GOT3 (cell line): ENCODE measurements around the gene PPP1R9B.
A peak's percentile ranks its signal among the peaks of the same experiment; 100 is the strongest.

ENCODE experiments used
- DNase-seq: peaks from one replicate; lab custom pipeline; 2025; ENCODE audit warnings: mixed read lengths; lab: John Stamatoyannopoulos, UW

Gene PPP1R9B

DNA sequence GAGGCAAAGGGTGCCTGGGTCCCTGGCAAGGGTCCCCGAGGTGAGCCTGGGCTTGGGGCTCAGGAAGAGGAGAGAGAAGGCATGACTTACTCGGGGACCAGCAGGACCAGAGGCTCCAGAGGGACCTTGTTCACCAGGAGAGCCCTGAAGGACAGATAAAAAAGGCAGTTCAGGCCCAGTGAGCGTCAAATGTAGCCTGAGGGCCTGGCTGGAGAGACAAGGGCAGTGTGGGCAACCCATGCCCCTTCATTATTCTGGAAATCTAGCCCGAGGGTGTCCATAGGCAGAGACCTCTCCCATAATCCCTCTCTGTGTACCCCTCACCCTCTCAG lies 36.9 kb upstream of the PPP1R9B start:
- no peak for DNase-seq

DNA sequence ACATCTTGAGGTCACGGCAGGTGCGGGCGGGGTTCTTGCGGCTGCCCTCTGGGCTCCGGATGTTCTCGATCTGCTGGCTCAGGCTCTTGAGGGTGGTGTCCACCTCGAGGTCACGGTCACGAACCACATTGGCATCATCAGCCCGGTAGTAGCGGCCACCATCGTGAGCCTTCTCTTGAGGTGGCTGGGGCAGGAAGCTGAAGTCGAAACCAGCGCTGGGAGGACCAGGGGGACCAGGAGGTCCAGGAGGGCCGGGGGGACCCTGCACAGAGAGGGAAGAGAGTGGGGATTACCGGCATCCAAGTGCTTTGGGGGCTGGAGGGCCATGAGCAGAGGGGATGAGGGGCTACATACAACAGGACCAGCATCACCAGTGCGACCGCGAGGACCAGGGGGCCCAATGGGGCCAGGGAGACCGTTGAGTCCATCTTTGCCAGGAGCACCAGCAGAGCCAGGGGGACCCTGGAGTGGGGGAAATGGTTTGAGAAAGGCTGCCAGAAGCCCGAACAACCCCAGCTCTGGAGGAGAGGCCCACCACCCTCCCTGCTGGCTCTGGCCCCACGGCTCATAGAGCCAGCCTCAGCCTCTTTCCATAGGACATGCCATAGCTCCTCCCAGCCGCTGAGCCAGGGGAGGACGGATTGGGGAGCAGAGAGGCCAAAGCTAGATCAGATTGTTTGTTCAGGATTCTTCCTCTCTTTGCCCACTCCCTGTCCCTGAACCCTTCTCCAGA lies 36.4 kb upstream of the PPP1R9B start:
- no peak for DNase-seq

DNA sequence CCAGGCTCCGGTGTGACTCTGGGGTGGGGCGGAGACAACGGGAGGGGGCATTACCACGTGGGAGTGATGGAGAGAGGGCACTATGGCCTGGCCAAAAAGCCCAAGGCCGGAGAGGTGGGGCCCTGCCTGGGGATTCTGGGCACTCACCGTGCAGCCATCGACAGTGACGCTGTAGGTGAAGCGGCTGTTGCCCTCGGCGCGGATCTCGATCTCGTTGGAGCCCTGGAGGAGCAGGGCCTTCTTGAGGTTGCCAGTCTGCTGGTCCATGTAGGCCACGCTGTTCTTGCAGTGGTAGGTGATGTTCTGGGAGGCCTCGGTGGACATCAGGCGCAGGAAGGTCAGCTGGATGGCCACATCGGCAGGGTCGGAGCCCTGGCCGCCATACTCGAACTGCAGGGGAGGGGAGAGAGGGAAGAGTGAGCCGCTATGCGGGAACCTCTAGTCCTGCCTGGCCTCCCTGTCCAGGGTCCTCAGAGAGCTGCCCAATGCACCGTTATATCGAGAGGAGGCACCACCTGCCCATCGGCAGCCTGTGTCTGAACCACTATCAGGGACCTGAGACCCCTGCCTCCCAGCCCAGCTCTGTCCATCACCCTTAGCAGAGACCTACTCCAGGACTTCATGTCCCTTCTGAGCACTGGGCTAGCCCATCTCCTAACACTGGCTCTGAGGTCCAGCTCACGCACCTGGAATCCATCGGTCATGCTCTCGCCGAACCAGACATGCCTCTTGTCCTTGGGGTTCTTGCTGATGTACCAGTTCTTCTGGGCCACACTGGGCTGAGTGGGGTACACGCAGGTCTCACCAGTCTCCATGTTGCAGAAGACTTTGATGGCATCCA lies 35.4 kb upstream of the PPP1R9B start:
- no peak for DNase-seq

DNA sequence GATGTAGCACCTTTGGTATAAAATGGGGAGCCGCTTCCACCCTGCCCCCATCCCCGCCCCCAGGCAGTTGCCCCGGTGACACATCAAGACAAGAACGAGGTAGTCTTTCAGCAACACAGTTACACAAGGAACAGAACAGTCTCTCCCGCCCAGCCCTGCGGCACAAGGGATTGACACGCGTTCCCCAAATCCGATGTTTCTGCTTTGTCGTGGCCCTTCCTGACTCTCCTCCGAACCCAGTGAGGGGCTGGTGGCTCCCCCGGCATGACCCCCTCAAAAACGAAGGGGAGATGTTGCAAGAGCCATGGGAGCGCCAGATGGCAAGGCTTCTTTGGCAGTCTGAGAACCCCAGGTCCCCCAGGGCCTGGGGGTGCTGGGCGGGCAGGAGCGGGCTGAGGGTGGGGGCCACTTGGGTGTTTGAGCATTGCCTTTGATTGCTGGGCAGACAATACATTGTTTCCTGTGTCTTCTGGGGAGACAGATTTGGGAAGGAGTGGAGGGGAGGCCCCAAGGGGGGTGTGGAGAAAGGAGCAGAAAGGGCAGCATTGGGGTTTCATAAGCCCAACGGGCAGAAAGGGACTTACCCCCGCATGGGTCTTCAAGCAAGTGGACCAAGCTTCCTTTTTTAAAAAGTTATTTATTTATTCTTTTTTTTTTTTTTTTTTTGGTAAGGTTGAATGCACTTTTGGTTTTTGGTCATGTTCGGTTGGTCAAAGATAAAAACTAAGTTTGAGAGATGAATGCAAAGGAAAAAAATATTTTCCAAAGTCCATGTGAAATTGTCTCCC lies 34.3 kb upstream of the PPP1R9B start:
- no peak for DNase-seq

DNA sequence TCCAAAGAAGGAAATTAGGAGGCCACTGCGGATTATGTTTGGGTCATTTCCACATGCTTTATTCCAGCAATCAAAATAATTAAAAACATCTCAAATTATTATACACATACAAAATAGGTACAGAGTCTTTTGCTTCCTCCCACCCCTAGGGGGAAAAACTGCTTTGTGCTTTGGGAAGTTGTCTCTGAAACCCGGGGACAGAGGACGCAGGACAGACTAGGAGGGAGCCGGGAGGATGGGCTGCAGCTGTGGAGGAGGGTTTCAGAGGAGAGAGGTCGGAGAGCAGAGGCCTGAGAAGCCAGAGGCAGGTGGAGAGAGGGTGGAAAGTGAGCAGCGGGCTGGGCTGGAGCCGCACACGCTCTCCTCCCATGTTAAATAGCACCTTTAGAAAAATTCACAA lies 33.6 kb upstream of the PPP1R9B start:
- no peak for DNase-seq

DNA sequence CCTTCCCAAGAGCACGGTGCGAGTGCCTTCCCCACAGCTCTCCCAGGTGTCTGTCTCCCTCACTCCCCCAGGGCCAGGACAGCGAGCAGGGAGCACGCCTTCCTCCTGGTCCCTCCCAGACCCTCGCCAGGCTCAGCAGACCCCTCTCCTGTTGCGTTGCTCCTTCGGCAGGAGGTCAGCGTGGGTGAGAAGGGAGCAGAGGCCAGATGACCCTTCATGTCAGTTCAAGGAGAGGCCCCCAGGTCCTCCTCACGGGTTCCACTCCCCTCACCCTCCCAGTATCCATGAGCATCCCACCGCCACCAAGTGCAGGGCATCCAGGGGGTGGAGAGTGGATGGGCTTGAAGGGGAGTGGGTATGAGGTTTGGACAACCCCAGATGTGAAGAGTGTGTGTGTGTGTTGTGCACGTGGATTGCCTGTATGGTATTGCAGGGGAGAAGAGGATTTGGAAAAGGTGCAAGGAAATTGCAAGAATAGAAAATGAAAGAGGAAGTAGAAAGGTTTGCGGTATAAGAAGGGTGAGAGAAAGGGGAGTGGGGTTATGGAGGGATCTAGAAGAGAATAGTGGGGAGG lies 33.0 kb upstream of the PPP1R9B start:
- no peak for DNase-seq

DNA sequence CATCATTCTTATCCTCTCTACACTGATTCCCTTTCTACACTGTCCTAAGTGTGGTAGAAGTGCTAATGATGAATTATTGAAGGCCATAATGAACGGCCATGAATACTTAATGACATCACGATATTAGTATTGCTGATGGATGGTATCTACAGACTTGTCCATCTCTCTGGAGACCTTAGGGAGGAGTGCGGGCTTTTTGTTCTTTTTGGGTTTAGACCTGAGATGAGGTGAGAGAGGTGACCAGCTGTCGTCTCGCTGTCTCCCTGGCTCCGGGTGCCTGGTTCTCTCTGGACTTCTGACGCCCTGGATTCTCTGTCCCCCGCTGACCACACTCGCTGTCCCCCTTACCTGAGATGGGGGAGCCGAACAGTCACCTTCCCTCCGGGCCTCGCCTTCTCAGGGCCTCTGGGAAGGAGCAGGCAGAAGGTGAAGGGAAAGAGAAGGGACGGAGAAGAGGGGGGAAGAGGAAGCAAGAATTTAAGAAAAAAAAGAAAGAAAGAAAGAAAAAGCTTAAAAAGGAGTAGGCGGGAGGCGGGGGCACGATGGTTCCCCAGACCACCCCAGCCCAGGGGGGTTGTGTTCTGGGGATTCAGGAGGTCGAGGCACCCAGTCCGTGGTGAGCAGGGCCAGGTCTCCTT lies 32.4 kb upstream of the PPP1R9B start:
- DNase-seq: no peak

DNA sequence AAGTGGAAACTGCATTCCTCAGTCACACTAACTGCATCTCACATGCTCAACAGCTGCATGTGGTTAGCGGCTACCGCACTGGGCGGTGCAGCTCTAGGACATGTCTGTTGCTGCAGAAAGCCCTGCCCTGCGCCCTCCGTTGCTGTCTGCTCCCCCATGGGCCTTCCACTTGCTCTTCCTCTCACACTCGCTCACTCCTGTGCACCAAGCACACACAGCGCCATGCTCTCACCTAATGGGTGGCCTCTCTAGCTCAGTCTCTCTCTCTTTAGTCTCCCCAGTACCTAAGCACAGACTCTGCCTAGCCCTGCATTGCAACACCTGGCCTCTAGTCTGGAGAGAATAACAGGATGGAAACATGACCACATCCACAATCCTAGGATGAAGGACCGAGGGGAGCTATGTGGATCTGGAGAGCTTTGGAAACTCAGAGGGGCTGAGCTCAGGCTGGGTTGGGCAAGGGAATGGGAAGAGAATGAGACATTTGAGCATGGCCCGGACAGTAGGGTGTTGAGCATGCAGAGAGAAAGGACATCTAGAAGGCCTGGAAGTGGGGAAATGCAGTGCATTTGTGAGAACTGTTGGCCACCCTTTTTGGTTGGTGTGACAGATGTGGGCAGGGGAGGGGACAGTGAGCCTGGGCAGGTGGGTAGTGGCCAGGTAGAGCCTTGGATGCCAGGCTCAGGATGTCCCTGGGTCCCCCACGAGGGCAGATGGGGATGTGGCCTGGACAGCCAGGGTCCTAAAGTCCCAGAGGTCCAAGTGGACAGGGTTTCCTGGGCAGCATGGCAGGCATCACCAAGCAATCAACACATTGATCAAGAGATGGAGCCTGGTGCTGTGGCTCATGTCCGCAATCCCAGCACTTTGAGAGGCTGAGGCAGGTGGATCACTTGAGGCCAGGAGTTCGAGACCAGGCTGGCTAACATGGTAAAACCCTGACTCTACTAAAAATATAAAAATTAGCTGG lies 31.4 kb upstream of the PPP1R9B start:
- DNase-seq: no peak

DNA sequence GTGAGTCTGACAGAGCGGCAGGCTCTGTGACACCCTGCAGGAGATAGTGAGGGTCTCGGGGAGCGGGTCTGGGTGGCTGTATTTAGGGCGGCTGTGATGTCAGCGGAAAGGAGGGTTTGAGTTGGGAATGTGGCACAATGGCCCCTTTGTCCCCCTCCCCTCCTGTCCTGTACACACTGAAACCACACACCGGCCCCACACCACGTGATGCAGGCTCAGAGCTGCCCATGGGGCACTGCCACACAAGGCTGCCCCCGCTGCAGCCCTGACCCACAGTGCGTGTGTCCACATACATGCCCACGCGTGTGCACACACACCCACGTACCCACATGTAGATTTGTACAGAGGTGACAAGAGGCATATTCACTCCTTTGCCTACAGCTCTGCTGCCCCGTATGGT lies 30.7 kb upstream of the PPP1R9B start:
- no peak for DNase-seq

DNA sequence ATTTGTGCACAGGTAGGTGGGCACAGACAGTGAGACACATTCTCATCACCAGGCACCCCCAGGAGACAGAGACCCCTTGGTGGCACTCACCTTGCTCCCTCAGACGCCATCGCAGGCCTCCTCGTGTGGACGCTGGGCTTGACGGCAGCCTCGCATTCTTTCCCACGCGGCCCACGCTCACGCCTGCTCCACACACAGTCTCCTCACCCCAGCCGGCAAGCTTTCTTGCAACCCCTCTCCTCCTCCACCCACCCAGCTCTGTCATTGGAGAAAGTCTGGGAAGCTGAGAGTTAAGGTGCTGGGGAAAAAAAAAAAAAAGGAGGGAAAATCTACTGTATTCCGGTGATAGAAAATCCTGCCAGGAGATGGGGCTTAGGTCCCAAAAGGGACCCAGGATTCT lies 30.1 kb upstream of the PPP1R9B start:
- no peak for DNase-seq

DNA sequence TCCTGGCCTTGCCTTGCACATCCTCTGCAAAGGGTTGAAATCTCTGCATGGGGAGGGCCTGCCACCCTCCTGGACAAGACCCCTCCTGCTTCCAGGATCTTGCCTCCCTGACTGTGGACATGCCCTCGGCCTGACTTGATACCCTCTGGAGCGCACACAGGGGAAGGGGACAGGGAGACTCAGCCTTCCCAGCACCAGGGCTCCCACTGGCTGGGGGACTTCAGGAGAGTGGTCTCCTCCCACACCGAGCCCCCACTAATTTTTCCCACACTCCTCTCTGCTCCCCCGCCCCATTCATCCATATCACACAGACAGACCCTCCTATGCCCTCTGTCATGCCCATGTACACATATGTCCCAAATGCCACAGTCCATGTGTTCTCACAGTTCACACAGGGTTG lies 29.6 kb upstream of the PPP1R9B start:
- no peak for DNase-seq

DNA sequence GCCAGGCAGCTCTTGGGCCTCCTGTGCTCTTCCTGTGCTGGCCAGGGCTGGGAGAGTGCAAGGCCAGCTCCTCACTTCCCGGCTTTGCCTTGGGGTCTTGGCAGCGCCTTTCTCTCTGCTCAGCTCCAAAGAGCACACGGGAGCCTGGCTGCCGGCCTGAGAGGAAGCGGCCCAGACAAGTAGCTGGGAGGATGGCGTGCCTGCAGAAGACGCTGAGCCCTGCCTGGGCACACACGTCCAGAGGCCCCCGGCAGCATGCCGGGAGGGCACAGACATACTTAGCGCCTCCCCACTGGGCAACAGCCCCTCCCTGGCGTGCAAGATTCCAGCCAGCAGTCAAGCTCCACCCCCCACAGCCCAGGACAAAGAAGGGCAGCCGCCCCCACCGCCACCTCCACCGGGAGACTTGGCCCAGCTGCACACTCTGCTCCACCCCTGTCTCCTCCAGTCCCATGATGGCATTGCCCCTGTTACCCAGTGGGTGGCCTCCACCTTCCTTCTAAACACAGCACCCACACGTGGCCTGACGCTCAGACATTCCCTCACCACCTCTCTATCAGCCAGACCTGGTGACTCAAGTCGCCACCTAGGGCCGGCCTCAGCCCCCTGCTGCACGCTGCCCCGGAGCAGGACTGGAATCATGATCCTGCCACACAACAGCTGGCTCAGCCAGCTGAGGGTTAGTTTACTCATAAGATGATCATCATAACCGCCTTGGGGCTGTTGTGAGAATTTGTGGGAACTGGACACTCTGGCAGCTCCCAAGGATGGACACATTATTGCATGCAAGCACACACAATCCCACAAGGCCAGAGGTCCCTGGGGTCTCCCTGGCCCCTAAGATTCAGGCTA lies 27.7 kb upstream of the PPP1R9B start:
- peak; percentile 87 for DNase-seq

DNA sequence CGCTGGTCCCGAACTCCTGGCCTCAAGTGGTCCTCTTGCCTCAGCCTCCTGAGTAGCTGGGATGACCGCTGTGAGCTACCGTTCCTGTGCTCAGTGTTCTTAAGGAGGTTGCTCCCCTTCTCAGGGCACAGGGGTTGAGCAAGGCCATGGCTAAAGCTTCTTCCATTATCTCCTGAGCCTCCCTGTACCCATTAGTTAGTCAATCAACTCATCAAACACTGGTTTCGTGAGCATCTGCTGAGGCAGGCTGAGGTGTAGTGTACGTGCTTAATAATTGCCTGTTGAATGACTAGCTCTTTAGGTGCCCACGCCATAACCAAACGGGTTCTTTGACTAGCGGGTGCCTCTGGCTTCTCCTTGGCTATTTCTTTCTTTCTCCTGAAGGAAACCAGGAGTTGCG lies 27.0 kb upstream of the PPP1R9B start:
- DNase-seq: no peak

DNA sequence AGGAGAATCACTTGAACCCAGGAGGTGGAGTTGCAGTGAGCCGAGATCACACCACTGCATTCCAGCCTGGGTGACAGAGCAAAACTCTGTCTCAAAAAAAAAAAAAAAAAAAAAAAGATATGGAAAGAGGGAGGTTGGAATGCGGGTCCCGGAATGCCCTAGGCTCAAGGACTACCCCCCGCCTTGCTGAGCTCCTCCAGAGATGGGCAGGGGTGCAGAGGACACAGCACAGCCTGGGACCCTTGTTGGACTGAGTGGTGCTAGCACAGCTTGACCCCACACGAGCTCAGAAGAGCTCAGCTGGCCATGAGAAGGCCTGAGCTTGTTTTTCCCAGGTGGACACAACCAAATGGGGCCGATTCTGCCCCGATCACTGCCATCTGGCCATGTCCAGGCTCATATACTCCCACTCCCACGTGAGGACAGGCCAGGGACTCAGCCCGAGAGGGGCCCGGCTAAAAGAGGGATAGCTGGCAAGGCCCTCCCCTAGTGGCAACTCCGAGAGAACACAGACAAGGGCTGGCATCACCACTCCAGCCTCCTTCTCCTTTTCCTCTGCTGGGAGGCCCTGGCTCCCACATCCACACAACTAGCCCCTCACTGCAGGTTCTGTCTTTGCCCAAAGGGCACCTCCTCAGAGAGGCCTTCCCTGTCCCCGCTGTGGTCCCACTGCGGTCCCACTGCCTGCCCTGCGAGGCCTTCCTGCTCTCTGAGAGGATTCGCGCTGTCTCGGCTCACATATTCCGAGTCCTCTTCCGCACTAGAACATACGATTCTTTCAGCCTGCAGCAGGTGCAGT lies 26.3 kb upstream of the PPP1R9B start:
- no peak for DNase-seq

DNA sequence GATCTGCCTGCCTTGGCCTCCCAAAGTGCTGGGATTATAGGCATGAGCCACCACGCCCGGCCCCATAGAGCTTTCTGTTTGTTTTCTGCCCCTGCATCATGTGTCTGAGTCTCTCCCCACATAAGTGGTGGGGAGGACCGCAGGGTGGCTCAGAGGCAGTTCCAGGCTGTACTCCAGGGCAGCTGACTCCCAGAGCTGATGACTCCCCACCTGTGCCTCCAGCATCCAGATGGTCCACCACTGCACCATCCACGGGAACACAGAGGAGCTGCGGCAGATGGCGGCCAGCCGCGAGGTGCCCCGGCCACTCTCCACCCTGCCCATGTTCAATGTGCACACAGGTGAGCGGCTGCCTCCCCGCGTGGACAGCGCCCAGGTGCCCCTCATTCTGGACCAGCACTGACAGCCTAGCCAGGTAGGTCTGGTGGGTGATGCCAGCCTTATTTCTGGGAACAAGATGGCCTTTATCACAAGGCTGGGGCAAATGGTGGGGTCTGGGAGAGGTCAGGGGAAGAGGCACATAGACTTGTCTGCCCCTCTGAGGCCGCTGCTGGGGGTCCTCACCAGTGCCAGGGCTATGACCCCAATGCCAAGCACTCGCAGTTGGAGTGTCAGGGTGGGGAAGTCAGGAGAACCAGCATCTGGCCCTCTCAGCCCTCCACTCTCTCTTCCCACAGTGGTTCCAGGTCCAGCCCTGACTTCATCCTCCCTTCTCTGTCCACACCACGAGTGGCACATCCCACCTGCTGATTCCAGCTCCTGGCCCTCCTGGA lies 24.7 kb upstream of the PPP1R9B start:
- no peak for DNase-seq

DNA sequence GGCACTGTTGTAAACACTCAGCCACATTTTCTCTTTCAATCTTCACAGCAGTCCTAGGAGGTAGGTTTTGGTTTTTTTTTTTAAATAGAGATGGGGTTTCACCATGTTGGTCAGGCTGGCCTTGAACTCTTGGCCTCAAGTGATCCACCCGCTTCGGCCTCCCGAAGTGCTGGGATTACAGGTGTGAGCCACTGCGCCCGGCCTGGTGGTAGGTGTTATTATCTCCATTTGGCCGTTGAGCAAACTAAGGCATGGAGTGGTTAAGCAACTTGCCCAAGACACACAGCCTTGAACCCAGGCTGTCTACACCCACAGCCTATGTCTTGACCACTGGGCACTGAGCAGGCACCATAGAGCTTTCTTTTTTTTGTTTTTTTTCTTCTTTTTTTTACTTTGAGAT lies 24.0 kb upstream of the PPP1R9B start:
- DNase-seq: no peak

DNA sequence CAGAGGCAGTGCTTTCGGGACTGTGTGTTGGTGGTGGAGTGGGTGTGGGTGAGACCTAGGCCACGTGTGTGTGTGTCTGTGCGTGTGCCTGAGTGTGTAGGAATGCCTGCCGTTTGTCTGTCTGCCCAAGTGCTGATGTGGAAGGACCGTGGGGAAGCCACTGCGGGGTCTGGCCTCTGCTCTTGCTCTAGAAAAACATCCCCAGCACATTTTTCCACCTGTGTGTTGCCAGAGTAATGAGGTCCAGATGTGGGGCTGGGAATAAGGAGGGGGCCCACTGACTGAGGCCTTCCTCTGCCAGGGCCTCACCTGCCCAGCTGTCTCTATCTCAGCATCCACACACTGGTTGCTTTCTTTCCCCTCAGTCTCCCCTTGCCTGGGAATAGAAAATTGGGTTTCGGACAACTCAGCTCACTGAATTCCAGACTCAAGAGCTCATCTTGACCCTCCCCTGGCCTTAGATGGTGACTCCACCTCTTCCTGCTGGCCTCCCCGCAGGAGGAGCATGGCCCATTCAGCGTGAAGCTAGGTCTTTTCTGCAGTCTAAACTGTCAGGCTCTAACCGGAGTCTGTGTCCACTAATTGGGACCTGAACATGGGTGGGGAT lies 23.0 kb upstream of the PPP1R9B start:
- no peak for DNase-seq

DNA sequence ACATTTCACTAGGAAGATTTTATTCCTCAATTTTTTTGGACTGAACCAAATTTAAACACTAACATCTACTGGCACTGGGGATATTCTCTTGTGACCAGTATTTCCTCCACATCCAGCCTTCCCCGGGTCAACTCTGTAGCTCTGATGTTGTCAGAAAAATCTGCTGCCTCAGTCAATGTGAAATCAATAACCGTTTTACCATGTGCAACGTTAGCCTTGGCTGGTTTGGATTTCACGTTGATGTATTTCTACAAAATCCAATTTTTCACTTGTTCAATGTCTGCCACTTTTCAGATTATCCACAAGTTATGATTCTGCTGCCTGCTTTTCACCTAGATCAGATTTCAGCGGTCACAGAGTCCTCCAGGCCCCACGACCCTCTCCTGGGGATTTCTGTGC lies 22.5 kb upstream of the PPP1R9B start:
- no peak for DNase-seq
